ENCODE measurements around the gene RBPJL. TPM values are rescaled to one million over a fixed set of nuclear protein-coding genes. Genes with fewer than 3 reads are reported as not detected.

Gene RBPJL
- total and polyA plus RNA-seq, 2 of the 13 experiments (the other 11 are each of a cell fraction or from before 2014, with no cell fraction given): not detected

DNA sequence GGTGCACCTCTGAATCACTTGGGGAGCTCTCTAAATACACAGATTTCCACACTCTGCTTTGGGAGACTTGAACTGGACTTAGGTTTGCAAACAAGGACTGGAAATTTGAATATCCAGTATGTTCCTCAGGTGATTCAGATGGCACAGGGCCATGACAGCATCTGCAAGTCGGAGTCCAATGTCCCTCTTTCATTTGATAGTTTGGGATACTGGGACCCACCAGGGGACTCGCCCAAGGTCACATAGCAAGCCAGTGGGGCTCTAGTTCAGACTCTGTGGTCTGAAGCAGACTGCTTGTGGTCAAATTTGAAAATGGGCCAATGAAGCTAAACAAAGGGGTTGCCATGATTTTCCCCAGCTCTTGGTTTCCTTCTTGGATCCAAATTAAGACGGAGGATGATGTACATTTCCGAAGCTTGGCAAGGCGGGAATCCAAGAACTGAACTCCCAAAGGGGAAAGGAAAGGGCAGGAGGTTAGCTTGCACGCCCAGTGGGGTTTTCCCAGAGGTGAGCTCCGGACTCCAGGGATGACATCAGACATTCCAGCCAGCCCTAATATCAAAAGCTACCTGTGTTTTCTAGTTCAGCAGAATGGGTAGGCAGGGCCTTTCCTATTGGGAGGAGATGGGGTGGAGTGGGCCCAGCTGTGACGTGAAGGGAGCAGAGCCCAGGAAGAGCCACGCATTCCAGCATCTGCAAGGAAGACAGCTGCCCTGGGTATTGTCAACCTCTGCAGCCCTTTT is 52.9 kb downstream of the RBPJL start (continued):
- TF ChIP-seq GFI1 (CRISPR knock-in tag; IDR thresholded peaks at IDR 0.05; ENCODE audit: borderline replicate concordance) (no peak), KMT2A (CRISPR knock-in tag; IDR thresholded peaks at IDR 0.05) (0 out of 2 replicates have a peak, but pooled peaks have one; percentile 23), ZBTB37 (CRISPR knock-in tag; IDR thresholded peaks at IDR 0.05) (0 out of 2 replicates have a peak, but pooled peaks have one; percentile 51), LCORL (IDR thresholded peaks at IDR 0.05) (no peak), LCORL (CRISPR knock-in tag; IDR thresholded peaks at IDR 0.05) (peak; percentile 74), ZFP62 (CRISPR knock-in tag; IDR thresholded peaks at IDR 0.05) (no peak), ZNF776 (CRISPR knock-in tag; IDR thresholded peaks at IDR 0.05) (no peak), KMT2B (CRISPR knock-in tag; IDR thresholded peaks at IDR 0.05) (no peak), ZNF235 (CRISPR knock-in tag; IDR thresholded peaks at IDR 0.05; ENCODE audit: borderline replicate concordance) (no peak), EED (CRISPR knock-in tag; IDR thresholded peaks at IDR 0.05) (0 out of 2 replicates have a peak, but pooled peaks have one; percentile 47), ZNF850 (CRISPR knock-in tag; conservative IDR thresholded peaks at IDR 0.05) (no peak), SIN3A (IDR thresholded peaks at IDR 0.05; ENCODE audit: borderline replicate concordance, low read depth, low read length) (no peak), HOXA7 (CRISPR knock-in tag; IDR thresholded peaks at IDR 0.05) (no peak), ZNF616 (CRISPR knock-in tag; IDR thresholded peaks at IDR 0.05; ENCODE audit: low read depth) (no peak), TP53 (CRISPR knock-in tag; conservative IDR thresholded peaks at IDR 0.05) (no peak), U2AF1 (optimal IDR thresholded peaks at IDR 0.05; ENCODE audit: low read depth, low read length) (no peak), ZNF569 (CRISPR knock-in tag; IDR thresholded peaks at IDR 0.05; ENCODE audit: borderline replicate concordance) (no peak), PRMT3 (CRISPR knock-in tag; IDR thresholded peaks at IDR 0.05; ENCODE audit: borderline replicate concordance, low read depth) (no peak), ELK4 (CRISPR knock-in tag; IDR thresholded peaks at IDR 0.05; ENCODE audit: borderline replicate concordance) (no peak), SMAD1 (CRISPR knock-in tag; IDR thresholded peaks at IDR 0.05; ENCODE audit: borderline replicate concordance, low read depth) (no peak)
- TF ChIP-seq, protein P1, sequence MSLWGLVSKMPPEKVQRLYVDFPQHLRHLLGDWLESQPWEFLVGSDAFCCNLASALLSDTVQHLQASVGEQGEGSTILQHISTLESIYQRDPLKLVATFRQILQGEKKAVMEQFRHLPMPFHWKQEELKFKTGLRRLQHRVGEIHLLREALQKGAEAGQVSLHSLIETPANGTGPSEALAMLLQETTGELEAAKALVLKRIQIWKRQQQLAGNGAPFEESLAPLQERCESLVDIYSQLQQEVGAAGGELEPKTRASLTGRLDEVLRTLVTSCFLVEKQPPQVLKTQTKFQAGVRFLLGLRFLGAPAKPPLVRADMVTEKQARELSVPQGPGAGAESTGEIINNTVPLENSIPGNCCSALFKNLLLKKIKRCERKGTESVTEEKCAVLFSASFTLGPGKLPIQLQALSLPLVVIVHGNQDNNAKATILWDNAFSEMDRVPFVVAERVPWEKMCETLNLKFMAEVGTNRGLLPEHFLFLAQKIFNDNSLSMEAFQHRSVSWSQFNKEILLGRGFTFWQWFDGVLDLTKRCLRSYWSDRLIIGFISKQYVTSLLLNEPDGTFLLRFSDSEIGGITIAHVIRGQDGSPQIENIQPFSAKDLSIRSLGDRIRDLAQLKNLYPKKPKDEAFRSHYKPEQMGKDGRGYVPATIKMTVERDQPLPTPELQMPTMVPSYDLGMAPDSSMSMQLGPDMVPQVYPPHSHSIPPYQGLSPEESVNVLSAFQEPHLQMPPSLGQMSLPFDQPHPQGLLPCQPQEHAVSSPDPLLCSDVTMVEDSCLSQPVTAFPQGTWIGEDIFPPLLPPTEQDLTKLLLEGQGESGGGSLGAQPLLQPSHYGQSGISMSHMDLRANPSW (CRISPR knock-in tag; IDR thresholded peaks at IDR 0.05; ENCODE audit: borderline replicate concordance): no peak
- TF ChIP-seq, protein P2, sequence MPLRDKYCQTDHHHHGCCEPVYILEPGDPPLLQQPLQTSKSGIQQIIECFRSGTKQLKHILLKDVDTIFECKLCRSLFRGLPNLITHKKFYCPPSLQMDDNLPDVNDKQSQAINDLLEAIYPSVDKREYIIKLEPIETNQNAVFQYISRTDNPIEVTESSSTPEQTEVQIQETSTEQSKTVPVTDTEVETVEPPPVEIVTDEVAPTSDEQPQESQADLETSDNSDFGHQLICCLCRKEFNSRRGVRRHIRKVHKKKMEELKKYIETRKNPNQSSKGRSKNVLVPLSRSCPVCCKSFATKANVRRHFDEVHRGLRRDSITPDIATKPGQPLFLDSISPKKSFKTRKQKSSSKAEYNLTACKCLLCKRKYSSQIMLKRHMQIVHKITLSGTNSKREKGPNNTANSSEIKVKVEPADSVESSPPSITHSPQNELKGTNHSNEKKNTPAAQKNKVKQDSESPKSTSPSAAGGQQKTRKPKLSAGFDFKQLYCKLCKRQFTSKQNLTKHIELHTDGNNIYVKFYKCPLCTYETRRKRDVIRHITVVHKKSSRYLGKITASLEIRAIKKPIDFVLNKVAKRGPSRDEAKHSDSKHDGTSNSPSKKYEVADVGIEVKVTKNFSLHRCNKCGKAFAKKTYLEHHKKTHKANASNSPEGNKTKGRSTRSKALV (CRISPR knock-in tag; IDR thresholded peaks at IDR 0.05): no peak

All from HepG2 (cell line).